Retinal pigment epithelial cell (primary cell): Measurements from ENCODE around the gene INSIG1.

Source experiments
- DNase-seq: peaks from one replicate; pipeline ENCODE4 v3.0.0-alpha.2; 2010; ENCODE audit warnings: low read depth
- H3K4me3 ChIP-seq: 2 replicates; pipeline ENCODE4 v1.5.1; 2011; ENCODE audit warnings: mild to moderate bottlenecking, low read length, control low read depth, moderate library complexity
- TF ChIP-seq, protein P1 (sequence below): conservative IDR thresholded peaks from 2 replicates; pipeline ENCODE4 v1.5.1; 2011; ENCODE audit warnings: low read depth, low read length, control low read depth, inconsistent platforms

Gene INSIG1

DNA sequence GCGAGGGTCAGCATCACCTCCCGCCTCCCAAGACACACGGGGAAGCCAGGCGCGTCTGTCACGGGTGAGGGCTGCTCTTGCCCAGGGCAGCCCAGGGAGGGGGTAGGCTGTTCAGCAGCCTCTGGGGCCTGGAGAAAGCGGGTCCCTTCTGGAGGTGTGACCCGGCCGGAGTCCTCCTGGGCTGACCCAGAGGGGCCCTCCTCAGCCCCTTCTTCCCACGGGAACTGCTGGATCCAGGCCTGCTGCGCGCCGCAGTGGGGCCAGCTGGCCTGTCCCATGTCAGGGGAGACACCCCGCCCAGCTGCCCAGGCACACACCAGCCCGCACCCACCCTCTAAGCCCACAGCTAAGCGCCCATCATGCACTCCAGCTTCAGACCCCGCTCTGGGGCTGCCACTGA is 41.8 kb downstream of the INSIG1 start:
- TF ChIP-seq, protein P1, sequence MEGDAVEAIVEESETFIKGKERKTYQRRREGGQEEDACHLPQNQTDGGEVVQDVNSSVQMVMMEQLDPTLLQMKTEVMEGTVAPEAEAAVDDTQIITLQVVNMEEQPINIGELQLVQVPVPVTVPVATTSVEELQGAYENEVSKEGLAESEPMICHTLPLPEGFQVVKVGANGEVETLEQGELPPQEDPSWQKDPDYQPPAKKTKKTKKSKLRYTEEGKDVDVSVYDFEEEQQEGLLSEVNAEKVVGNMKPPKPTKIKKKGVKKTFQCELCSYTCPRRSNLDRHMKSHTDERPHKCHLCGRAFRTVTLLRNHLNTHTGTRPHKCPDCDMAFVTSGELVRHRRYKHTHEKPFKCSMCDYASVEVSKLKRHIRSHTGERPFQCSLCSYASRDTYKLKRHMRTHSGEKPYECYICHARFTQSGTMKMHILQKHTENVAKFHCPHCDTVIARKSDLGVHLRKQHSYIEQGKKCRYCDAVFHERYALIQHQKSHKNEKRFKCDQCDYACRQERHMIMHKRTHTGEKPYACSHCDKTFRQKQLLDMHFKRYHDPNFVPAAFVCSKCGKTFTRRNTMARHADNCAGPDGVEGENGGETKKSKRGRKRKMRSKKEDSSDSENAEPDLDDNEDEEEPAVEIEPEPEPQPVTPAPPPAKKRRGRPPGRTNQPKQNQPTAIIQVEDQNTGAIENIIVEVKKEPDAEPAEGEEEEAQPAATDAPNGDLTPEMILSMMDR, result no peak
- no peak for DNase-seq
- no peak overlapping the region for H3K4me3 ChIP-seq

DNA sequence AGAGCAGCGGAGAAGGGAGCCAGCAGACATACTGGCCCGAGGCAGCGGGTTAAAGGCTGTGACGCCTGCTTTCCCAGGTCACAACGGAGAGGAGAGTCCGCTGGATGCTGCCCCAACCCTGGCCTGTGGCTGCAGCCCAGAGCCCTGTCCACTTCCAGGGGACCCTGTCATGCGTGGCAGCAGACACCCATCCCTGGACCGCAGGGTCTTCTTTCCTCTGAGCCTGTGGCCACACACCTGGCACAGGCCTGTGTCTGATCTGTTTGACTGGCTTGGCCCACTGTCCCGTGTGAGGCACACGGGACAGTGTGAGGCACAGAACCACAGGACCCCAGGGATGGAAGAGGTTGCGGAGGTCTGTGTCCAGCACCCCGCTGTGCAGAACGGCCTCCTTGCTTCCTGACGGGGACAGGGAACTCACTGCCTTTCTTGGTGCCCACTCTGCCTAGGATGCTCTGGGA is 42.4 kb downstream of the INSIG1 start:
- no peak overlapping the region for H3K4me3 ChIP-seq
- DNase-seq, result no peak

DNA sequence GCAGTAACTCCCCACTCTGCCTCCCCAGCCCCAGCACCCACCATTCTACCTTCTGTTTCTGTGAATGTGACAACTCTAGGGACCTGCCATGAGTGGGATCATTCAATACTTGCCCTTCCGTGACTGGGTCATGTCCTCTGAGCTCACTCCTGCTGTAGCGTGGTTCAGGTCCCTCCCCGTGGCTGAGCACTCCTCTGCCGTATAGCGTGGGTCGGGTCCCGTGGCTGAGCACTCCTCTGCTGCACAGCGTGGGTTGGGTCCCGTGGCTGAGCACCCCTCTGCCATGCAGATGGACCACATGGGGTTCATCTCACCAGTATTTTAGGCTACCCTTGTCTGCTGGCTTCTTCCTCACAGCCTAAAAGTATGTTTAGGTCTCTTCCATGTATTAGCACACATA is 43.0 kb downstream of the INSIG1 start:
- TF ChIP-seq, protein P1, result no peak
- no peak overlapping the region for H3K4me3 ChIP-seq
- no peak for DNase-seq

More for the DNA sequence above, 42.4 kb downstream of the INSIG1 start:
- TF ChIP-seq, protein P1, result no peak

DNA sequence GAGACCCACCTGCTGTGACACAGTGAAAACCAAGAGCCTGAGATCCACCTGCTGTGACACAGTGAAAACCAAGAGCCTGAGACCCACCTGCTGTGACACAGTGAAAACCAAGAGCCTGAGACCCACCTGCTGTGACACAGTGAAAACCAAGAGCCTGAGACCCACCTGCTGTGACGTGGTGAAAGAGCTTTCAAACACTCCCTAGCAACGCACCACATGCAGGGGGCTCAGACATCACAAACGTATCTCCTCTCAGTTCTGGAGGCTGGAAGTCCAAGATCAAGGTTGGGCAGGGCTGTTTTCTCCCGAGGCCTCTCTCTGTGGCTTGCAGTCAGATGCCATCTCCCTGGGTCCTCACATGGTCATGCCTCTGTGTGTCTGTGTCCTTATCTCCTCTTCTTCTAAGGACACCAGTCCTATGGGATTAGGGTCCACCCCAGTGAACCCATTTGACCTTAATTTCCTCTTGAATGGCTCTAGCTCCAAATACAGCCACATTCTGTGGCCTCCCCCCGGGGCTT is 43.8 kb downstream of the INSIG1 start:
- TF ChIP-seq, protein P1, result no peak
- no peak overlapping the region for H3K4me3 ChIP-seq

DNA sequence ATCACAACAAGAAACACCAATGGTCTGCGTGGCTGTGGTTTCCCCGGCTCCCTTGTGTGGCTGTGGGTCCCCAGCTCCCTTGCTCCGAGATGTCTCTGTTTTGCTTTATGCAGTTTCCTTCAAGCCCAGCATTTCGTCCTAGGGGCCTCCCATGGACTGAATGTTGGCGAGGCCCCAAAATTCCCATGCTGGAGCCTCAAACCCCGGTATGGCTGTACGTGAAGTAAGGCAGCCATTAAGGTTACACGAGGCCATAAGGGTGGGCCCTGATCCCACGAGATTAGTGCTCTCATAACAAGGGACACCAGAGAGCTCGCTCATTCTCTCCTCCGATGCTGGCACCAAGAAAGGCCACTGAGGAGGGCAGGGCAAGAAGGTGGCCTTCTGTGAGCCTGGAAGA is 44.6 kb downstream of the INSIG1 start:
- no peak overlapping the region for H3K4me3 ChIP-seq
- TF ChIP-seq, protein P1, result no peak
- no peak for DNase-seq

More for the DNA sequence above, 43.8 kb downstream of the INSIG1 start:
- no peak for DNase-seq

DNA sequence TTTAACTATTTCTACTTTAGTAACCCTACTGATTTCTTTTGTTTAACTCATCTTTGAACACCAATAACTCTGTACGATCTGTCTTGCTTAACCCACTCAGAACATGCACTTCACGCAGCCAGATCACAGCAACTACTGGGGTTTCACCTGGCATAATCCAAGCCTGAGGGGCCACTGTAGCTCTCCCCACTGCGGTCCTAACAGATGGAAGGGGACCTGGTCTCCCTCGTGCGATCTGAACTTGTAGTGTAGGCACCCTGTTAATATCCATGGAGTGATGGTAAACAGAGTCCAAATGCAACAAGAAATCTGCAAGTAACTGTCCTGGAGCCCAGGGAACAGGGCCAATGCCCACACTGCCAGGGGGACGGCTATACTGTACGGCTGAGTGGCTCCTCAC is 45.5 kb downstream of the INSIG1 start:
- TF ChIP-seq, protein P1, result no peak
- no peak for DNase-seq
- H3K4me3 ChIP-seq, result no peak overlapping the region

DNA sequence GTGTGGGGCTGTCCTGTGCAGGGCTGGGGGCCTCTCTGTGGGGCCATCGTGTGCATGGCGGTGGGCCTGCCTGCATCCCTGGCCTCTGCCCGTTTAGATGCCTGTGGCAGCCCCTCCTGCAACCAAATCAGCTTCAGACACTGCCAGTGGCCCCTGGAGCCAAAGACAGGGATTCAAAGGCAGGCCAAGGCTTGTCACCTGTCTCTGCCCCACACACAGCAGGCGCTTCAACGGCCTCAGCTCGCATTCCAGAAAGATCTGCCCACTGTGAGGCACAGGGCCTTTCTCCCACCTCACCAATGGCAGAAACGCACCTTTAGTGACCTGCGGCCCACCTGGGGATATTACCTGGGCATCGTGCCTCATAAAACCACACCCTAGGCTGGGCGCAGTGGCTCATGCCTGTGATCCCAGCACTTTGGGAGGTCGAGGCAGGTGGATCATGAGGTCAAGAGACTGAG is 46.0 kb downstream of the INSIG1 start:
- no peak for DNase-seq
- TF ChIP-seq, protein P1, result no peak
- no peak overlapping the region for H3K4me3 ChIP-seq
